GM21360 (cell line): Measurements from ENCODE around the gene POMP.
"Not testable (repeated sequence)": the region's sequence is repeated elsewhere in the genome, so short reads cannot be mapped to it uniquely, and the experiment has no call there.

Experiments used
- ATAC-seq: cut with Tn5 transposase; IDR thresholded peaks from one replicate; pipeline ENCODE4 v1.9.1; 2021; ENCODE audit warnings: mild to moderate bottlenecking, moderate library complexity; ENCODE audit not compliant: unreplicated experiment

Gene POMP

GRCh38 chr13:28637714-28638355 is 21.1 kb upstream of the POMP start:
- peak; percentile 38 for ATAC-seq

- ATAC-seq, result no peak
Observed at GRCh38 chr13:28638756-28639155, 20.2 kb upstream of the POMP start.

GRCh38 chr13:28640861-28641599 is 17.9 kb upstream of the POMP start:
- no peak for ATAC-seq

GRCh38 chr13:28641600-28641926 is 17.4 kb upstream of the POMP start:
- ATAC-seq, result peak; percentile 48

GRCh38 chr13:28650284-28650683 is 8.6 kb upstream of the POMP start:
- ATAC-seq, result no peak

GRCh38 chr13:28651810-28652401 is 7.0 kb upstream of the POMP start:
- no peak for ATAC-seq

GRCh38 chr13:28653111-28653510 is 5.8 kb upstream of the POMP start:
- ATAC-seq, result no peak

GRCh38 chr13:28654276-28654675 is 4.7 kb upstream of the POMP start:
- ATAC-seq, result no peak

- no peak for ATAC-seq
Observed at GRCh38 chr13:28655561-28655960, 3.4 kb upstream of the POMP start.

- no peak for ATAC-seq
Observed at GRCh38 chr13:28657784-28658538, 969 bp upstream of the POMP start.

- ATAC-seq, result no peak
Observed at GRCh38 chr13:28658539-28658795, 463 bp upstream of the POMP start.

- peak; percentile 20 for ATAC-seq
Observed at GRCh38 chr13:28659621-28659970, 666 bp downstream of the POMP start.

- ATAC-seq, result no peak
Observed at GRCh38 chr13:28666897-28667488, 8.1 kb downstream of the POMP start.

- ATAC-seq, result no peak
Observed at GRCh38 chr13:28671126-28671792, 12.3 kb downstream of the POMP start.

- ATAC-seq, result no peak
Observed at GRCh38 chr13:28678809-28679208, 19.9 kb downstream of the POMP start.

GRCh38 chr13:28679628-28680027 is 20.7 kb downstream of the POMP start:
- no peak for ATAC-seq

GRCh38 chr13:28680541-28680940 is 21.6 kb downstream of the POMP start:
- no peak for ATAC-seq

GRCh38 chr13:28683169-28683568 is 24.2 kb downstream of the POMP start:
- not testable (repeated sequence) for ATAC-seq

- no peak for ATAC-seq
Observed at GRCh38 chr13:28684257-28684656, 25.3 kb downstream of the POMP start.

GRCh38 chr13:28685114-28685513 is 26.2 kb downstream of the POMP start:
- ATAC-seq, result no peak

- no peak for ATAC-seq
Observed at GRCh38 chr13:28685892-28686291, 27.0 kb downstream of the POMP start.
